ENCODE results near the gene COBL.
"Not testable (repeated sequence)": the region's sequence is repeated elsewhere in the genome, so short reads cannot be mapped to it uniquely, and the experiment has no call there.

COBL gene

GRCh38 chr7:51014811-51015210, 301.8 kb downstream of the COBL start:
- DNase-seq: no peak

GRCh38 chr7:51013861-51014511, 302.6 kb downstream of the COBL start:
- DNase-seq: no peak

- DNase-seq: no peak
These were observed 303.3 kb downstream of the COBL start for GRCh38 chr7:51013218-51013786.

- no peak for DNase-seq
These were observed 303.9 kb downstream of the COBL start for GRCh38 chr7:51012569-51013217.

GRCh38 chr7:51011710-51012350, 304.8 kb downstream of the COBL start:
- no peak for DNase-seq

- no peak for DNase-seq
These were observed 306.1 kb downstream of the COBL start for GRCh38 chr7:51010534-51010933.

GRCh38 chr7:51009716-51010496, 306.7 kb downstream of the COBL start:
- no peak for DNase-seq

GRCh38 chr7:51007551-51008505, 308.8 kb downstream of the COBL start:
- no peak for DNase-seq

GRCh38 chr7:51006483-51007235, 309.9 kb downstream of the COBL start:
- DNase-seq: no peak

GRCh38 chr7:51005074-51005473, 311.5 kb downstream of the COBL start:
- no peak for DNase-seq

GRCh38 chr7:51000956-51001355, 315.7 kb downstream of the COBL start:
- no peak for DNase-seq

- DNase-seq: no peak
These were observed 321.8 kb downstream of the COBL start for GRCh38 chr7:50994753-50995319.

- not testable (repeated sequence) for DNase-seq
These were observed 326.4 kb downstream of the COBL start for GRCh38 chr7:50990214-50990613.

- DNase-seq: no peak
These were observed 327.6 kb downstream of the COBL start for GRCh38 chr7:50988988-50989387.

GRCh38 chr7:50988465-50988864, 328.1 kb downstream of the COBL start:
- no peak for DNase-seq

- DNase-seq: no peak
These were observed 331.5 kb downstream of the COBL start for GRCh38 chr7:50985096-50985495.

GRCh38 chr7:50983850-50984249, 332.8 kb downstream of the COBL start:
- DNase-seq: no peak

GRCh38 chr7:50982626-50983025, 334.0 kb downstream of the COBL start:
- DNase-seq: no peak

GRCh38 chr7:50981743-50982142, 334.9 kb downstream of the COBL start:
- no peak for DNase-seq

GRCh38 chr7:50980411-50980810, 336.2 kb downstream of the COBL start:
- DNase-seq: no peak
